ENCODE results near the gene TMED7.

TMED7 gene

GRCh38 chr5:115575167-115576070 lies 50.4 kb downstream of the TMED7 start:
- Histone ChIP-seq H3K4me1 (ENCODE audit: control insufficient read depth in 1 of 2, insufficient read depth in 2 of 2, low read length in 2 of 2) (no peaks in the 10 kb centered on the region), H3K27ac (ENCODE audit: low read depth, low read length) (no peak overlapping the region), H3K4me3 (ENCODE audit: low read depth in 1 of 2, low read length in 2 of 2) (no peak overlapping the region), H3K9ac (ENCODE audit: low read depth in 1 of 2, low read length in 2 of 2) (no peak overlapping the region), H3K27me3 (ENCODE audit: control insufficient read depth in 1 of 2, insufficient read depth in 2 of 2, low read length in 2 of 2) (no peaks in the 10 kb centered on the region), H3K36me3 (ENCODE audit: control insufficient read depth in 1 of 2, insufficient read depth in 2 of 2, low read length in 2 of 2) (no peaks in the 10 kb centered on the region), H3K9me3 (ENCODE audit: control insufficient read depth in 1 of 2, low read length in 2 of 2) (no peaks in the 10 kb centered on the region)

- Histone ChIP-seq H3K4me1 (ENCODE audit: control insufficient read depth in 1 of 2, insufficient read depth in 2 of 2, low read length in 2 of 2) (no peaks in the 10 kb centered on the region), H3K27ac (ENCODE audit: low read depth, low read length) (no peak overlapping the region), H3K9me3 (ENCODE audit: control insufficient read depth in 1 of 2, low read length in 2 of 2) (no peaks in the 10 kb centered on the region), H3K36me3 (ENCODE audit: control insufficient read depth in 1 of 2, insufficient read depth in 2 of 2, low read length in 2 of 2) (no peaks in the 10 kb centered on the region), H3K4me3 (ENCODE audit: low read depth in 1 of 2, low read length in 2 of 2) (no peak overlapping the region), H3K9ac (ENCODE audit: low read depth in 1 of 2, low read length in 2 of 2) (no peak overlapping the region), H3K27me3 (ENCODE audit: control insufficient read depth in 1 of 2, insufficient read depth in 2 of 2, low read length in 2 of 2) (no peaks in the 10 kb centered on the region)
Measured at GRCh38 chr5:115573133-115573532, 52.7 kb downstream of the TMED7 start.

GRCh38 chr5:115571441-115571878 lies 54.4 kb downstream of the TMED7 start:
- Histone ChIP-seq H3K9ac (ENCODE audit: low read depth in 1 of 2, low read length in 2 of 2) (no peak overlapping the region), H3K36me3 (ENCODE audit: control insufficient read depth in 1 of 2, insufficient read depth in 2 of 2, low read length in 2 of 2) (no peaks in the 10 kb centered on the region), H3K4me3 (ENCODE audit: low read depth in 1 of 2, low read length in 2 of 2) (no peak overlapping the region), H3K27ac (ENCODE audit: low read depth, low read length) (no peak overlapping the region), H3K9me3 (ENCODE audit: control insufficient read depth in 1 of 2, low read length in 2 of 2) (no peaks in the 10 kb centered on the region), H3K27me3 (ENCODE audit: control insufficient read depth in 1 of 2, insufficient read depth in 2 of 2, low read length in 2 of 2) (no peaks in the 10 kb centered on the region), H3K4me1 (ENCODE audit: control insufficient read depth in 1 of 2, insufficient read depth in 2 of 2, low read length in 2 of 2) (no peaks in the 10 kb centered on the region)

GRCh38 chr5:115568668-115569067 lies 57.2 kb downstream of the TMED7 start:
- H3K27ac ChIP-seq (ENCODE audit: low read depth, low read length), result no peak overlapping the region
- no peaks in the 10 kb centered on the region for H3K4me1 ChIP-seq (ENCODE audit: control insufficient read depth in 1 of 2, insufficient read depth in 2 of 2, low read length in 2 of 2)
- no peaks in the 10 kb centered on the region for H3K27me3 ChIP-seq (ENCODE audit: control insufficient read depth in 1 of 2, insufficient read depth in 2 of 2, low read length in 2 of 2)
- no peak overlapping the region for H3K4me3 ChIP-seq (ENCODE audit: low read depth in 1 of 2, low read length in 2 of 2)
- H3K9ac ChIP-seq (ENCODE audit: low read depth in 1 of 2, low read length in 2 of 2), result no peak overlapping the region
- H3K9me3 ChIP-seq (ENCODE audit: control insufficient read depth in 1 of 2, low read length in 2 of 2), result no peaks in the 10 kb centered on the region
- H3K36me3 ChIP-seq (ENCODE audit: control insufficient read depth in 1 of 2, insufficient read depth in 2 of 2, low read length in 2 of 2), result no peaks in the 10 kb centered on the region

- Histone ChIP-seq H3K4me1 (ENCODE audit: control insufficient read depth in 1 of 2, insufficient read depth in 2 of 2, low read length in 2 of 2) (no peaks in the 10 kb centered on the region), H3K4me3 (ENCODE audit: low read depth in 1 of 2, low read length in 2 of 2) (no peak overlapping the region), H3K9ac (ENCODE audit: low read depth in 1 of 2, low read length in 2 of 2) (no peak overlapping the region), H3K27ac (ENCODE audit: low read depth, low read length) (no peak overlapping the region), H3K27me3 (ENCODE audit: control insufficient read depth in 1 of 2, insufficient read depth in 2 of 2, low read length in 2 of 2) (no peaks in the 10 kb centered on the region), H3K9me3 (ENCODE audit: control insufficient read depth in 1 of 2, low read length in 2 of 2) (no peaks in the 10 kb centered on the region), H3K36me3 (ENCODE audit: control insufficient read depth in 1 of 2, insufficient read depth in 2 of 2, low read length in 2 of 2) (no peaks in the 10 kb centered on the region)
Measured at GRCh38 chr5:115565233-115565632, 60.6 kb downstream of the TMED7 start.
